ENCODE data around the gene NKX6-1. TPM values are rescaled to one million over a fixed set of nuclear protein-coding genes. Genes with fewer than 3 reads are reported as not detected.
A peak's percentile ranks its signal among the peaks of the same experiment; 100 is the strongest.

NKX6-1 gene
- total RNA-seq, 4 donors from 2014 or later, result 0.66 to 10.5 (median 2.0) TPM

- TF ChIP-seq, protein P1, sequence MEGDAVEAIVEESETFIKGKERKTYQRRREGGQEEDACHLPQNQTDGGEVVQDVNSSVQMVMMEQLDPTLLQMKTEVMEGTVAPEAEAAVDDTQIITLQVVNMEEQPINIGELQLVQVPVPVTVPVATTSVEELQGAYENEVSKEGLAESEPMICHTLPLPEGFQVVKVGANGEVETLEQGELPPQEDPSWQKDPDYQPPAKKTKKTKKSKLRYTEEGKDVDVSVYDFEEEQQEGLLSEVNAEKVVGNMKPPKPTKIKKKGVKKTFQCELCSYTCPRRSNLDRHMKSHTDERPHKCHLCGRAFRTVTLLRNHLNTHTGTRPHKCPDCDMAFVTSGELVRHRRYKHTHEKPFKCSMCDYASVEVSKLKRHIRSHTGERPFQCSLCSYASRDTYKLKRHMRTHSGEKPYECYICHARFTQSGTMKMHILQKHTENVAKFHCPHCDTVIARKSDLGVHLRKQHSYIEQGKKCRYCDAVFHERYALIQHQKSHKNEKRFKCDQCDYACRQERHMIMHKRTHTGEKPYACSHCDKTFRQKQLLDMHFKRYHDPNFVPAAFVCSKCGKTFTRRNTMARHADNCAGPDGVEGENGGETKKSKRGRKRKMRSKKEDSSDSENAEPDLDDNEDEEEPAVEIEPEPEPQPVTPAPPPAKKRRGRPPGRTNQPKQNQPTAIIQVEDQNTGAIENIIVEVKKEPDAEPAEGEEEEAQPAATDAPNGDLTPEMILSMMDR (IDR thresholded peaks at IDR 0.05), result no peak
- TF ChIP-seq POLR2A (IDR thresholded peaks at IDR 0.05), result no peak
- no peak overlapping the region for H3K4me3 ChIP-seq
- intact Hi-C loops (cut with DNase I), result no loop called here
- H3K27me3 ChIP-seq, result no peaks in the 10 kb centered on the region
- no peak for DNase-seq
- H3K4me1 ChIP-seq, result no peaks in the 10 kb centered on the region
- H3K27ac ChIP-seq, result no peak overlapping the region
- H3K36me3 ChIP-seq, result no peaks in the 10 kb centered on the region
- WGBS, 2 donors, result 24 to 38% methylated on average over 1 of the region's 1 CpG
- H3K9me3 ChIP-seq, result no peaks in the 10 kb centered on the region
Measured at GRCh38 chr4:84530871-84531270, 31.8 kb upstream of the NKX6-1 start.

DNA sequence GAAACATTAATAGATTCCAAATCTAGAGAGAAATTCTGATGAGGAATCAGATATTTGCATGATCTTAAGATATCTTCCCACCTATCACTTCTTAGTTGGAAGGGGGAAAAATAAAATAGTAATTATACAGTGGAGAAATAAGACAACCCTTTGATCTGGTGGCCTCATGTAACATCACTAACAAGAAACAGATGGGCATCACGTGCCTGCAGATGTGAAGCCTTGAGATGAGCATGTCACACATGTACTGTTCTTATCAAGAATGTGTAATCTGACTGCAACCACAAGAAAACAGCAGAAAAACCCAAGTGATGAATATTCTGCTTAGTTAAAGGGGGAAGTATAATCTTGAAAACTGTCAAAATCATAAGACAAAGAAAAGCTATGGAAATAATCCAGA, 31.4 kb upstream of the NKX6-1 start:
- intact Hi-C loops (cut with DNase I), result no loop called here
- H3K36me3 ChIP-seq, result no peaks in the 10 kb centered on the region
- no peak overlapping the region for H3K4me3 ChIP-seq
- no peaks in the 10 kb centered on the region for H3K4me1 ChIP-seq
- DNase-seq, result no peak
- 50 to 61% methylated on average over 1 of the region's 1 CpG for WGBS, 2 donors
- no peak overlapping the region for H3K27ac ChIP-seq
- H3K27me3 ChIP-seq, result no peaks in the 10 kb centered on the region
- TF ChIP-seq, protein P1 (IDR thresholded peaks at IDR 0.05), result no peak
- TF ChIP-seq POLR2A (IDR thresholded peaks at IDR 0.05), result no peak
- H3K9me3 ChIP-seq, result no peaks in the 10 kb centered on the region

DNA sequence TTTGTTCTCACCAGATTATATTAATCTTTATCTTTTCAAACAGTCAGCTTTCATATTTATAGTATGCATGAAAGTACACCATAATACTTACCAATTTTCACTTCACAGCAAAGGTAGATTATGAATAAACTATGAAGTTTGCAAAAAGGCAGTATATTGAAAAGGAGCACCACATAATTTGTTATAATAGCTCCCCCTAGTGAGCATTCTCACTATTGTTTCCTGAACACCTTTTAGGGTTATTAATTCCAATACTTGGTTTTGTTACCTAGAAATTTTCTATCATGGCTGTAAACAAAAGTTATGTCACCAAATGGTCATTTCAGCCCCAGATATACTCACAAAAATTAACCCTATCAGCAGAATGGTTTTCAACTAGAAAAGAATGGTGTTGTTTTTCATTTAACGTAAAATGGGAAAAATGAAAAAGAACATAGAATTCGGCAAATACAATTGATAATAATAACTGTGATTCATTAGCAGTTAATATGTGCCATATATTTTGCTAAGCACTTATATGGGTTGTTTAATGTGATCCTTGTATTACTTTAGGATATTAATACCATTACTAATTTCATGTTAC, 30.2 kb upstream of the NKX6-1 start:
- no peaks in the 10 kb centered on the region for H3K36me3 ChIP-seq
- H3K27ac ChIP-seq, result no peak overlapping the region
- TF ChIP-seq, protein P1 (IDR thresholded peaks at IDR 0.05), result peak in 4 of 6 experiments; percentile 32 to 62 (median 50)
- no peak for TF ChIP-seq POLR2A (IDR thresholded peaks at IDR 0.05)
- no peaks in the 10 kb centered on the region for H3K9me3 ChIP-seq
- DNase-seq, result no peak
- intact Hi-C loops (cut with DNase I), result no loop called here
- H3K4me3 ChIP-seq, result no peak overlapping the region
- 91% methylated on average over 2 of the region's 2 CpGs for WGBS, 2 donors
- H3K4me1 ChIP-seq, result no peaks in the 10 kb centered on the region
- no peaks in the 10 kb centered on the region for H3K27me3 ChIP-seq

GRCh38 chr4:84527391-84527790, 28.3 kb upstream of the NKX6-1 start:
- no peak for DNase-seq
- TF ChIP-seq POLR2A (IDR thresholded peaks at IDR 0.05), result no peak
- TF ChIP-seq, protein P1 (IDR thresholded peaks at IDR 0.05), result no peak
- Histone ChIP-seq H3K36me3 (no peaks in the 10 kb centered on the region), H3K9me3 (no peaks in the 10 kb centered on the region), H3K4me3 (no peak overlapping the region), H3K27me3 (no peaks in the 10 kb centered on the region), H3K4me1 (no peaks in the 10 kb centered on the region), H3K27ac (no peak overlapping the region)
- intact Hi-C loops (cut with DNase I), result no loop called here

DNA sequence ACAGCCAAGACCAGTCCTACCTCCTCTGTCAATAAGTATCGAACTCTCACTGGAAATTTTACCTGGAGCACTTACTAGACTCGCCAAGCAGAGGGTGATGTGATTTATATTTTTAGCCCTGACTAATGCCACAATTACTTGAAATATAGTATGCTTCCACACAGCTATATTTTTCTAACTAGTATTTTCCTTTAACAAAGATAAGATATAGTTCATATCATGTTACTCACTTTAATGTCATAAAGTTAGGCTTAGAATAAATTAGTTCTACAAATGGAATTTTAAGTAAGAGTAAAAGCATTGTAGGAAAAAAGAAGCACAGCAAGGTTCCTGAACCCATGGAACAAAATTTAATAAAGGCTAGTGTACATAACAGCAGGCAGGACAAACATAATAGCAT, 16.0 kb upstream of the NKX6-1 start:
- Histone ChIP-seq H3K36me3 (no peaks in the 10 kb centered on the region), H3K9me3 (no peaks in the 10 kb centered on the region), H3K27me3 (peaks cover 0 to 18% (median 0%) of the 10 kb centered on the region in 4 donors), H3K27ac (no peak overlapping the region), H3K4me3 (no peak overlapping the region), H3K4me1 (no peaks in the 10 kb centered on the region)
- TF ChIP-seq POLR2A (IDR thresholded peaks at IDR 0.05), result no peak
- TF ChIP-seq, protein P1 (IDR thresholded peaks at IDR 0.05), result no peak
- intact Hi-C loops (cut with DNase I), result loop anchor here (10.0 kb wide), 1 partner anchor 860 kb away; no protein-coding TSS in a partner anchor
- 76 to 78% methylated on average over 2 of the region's 2 CpGs for WGBS, 2 donors
- DNase-seq, result no peak

All from esophagus squamous epithelium (tissue), 5 donors.